Bone marrow (tissue), 2 donors: ENCODE data around the gene LYL1.

Experiments used
- DNase-seq, 2 donors: peaks; one replicate each; lab custom pipeline; 2025; lab: John Stamatoyannopoulos, UW

LYL1 gene

GRCh38 chr19:13129384-13129783, 26.7 kb upstream of the LYL1 start:
- no peak for DNase-seq

GRCh38 chr19:13128583-13128982, 25.9 kb upstream of the LYL1 start:
- no peak for DNase-seq

- no peak for DNase-seq
Measured at GRCh38 chr19:13127811-13128575, 25.3 kb upstream of the LYL1 start.

- DNase-seq = no peak
Measured at GRCh38 chr19:13127051-13127450, 24.4 kb upstream of the LYL1 start.

- no peak for DNase-seq
Measured at GRCh38 chr19:13122980-13123957, 20.6 kb upstream of the LYL1 start.

- no peak for DNase-seq
Measured at GRCh38 chr19:13122275-13122878, 19.7 kb upstream of the LYL1 start.

GRCh38 chr19:13121551-13122274, 19.1 kb upstream of the LYL1 start:
- DNase-seq = no peak

GRCh38 chr19:13120817-13121216, 18.2 kb upstream of the LYL1 start:
- DNase-seq = no peak

GRCh38 chr19:13120031-13120430, 17.4 kb upstream of the LYL1 start:
- DNase-seq = no peak

- DNase-seq = no peak
Measured at GRCh38 chr19:13119627-13120026, 17.0 kb upstream of the LYL1 start.

- no peak for DNase-seq
Measured at GRCh38 chr19:13118424-13119193, 16.0 kb upstream of the LYL1 start.

- DNase-seq = peak; percentile 60 to 85
Measured at GRCh38 chr19:13117772-13118423, 15.2 kb upstream of the LYL1 start, which contains the start of gene NACC1. NACC1 (plus strand) TSS chr19:13118264; CDS start chr19:13135208, 16,944 bp downstream.

GRCh38 chr19:13117176-13117771, 14.6 kb upstream of the LYL1 start:
- no peak for DNase-seq

GRCh38 chr19:13116282-13117175, 13.9 kb upstream of the LYL1 start, which contains the start of gene TRMT1:
TRMT1 (minus strand) TSS chr19:13116740; CDS start chr19:13116399, 341 bp downstream.
- DNase-seq = peak; percentile 68 to 90

GRCh38 chr19:13115936-13116281, 13.3 kb upstream of the LYL1 start:
- no peak for DNase-seq

GRCh38 chr19:13112555-13112954, 9.9 kb upstream of the LYL1 start:
- no peak for DNase-seq

GRCh38 chr19:13110099-13110610, 7.5 kb upstream of the LYL1 start:
- DNase-seq = no peak

- DNase-seq = no peak
Measured at GRCh38 chr19:13109361-13110098, 6.9 kb upstream of the LYL1 start.
